Fibroblast of peridontal ligament (primary cell): Measurements from ENCODE around the gene SEMA3G.

Source experiments
- DNase-seq: peaks from one replicate; pipeline ENCODE4 v3.0.0-alpha.2; 2010; ENCODE audit errors: extremely low read depth

Gene SEMA3G

GRCh38 chr3:52420388-52420787 is 24.5 kb downstream of the SEMA3G start:
- no peak for DNase-seq

DNA sequence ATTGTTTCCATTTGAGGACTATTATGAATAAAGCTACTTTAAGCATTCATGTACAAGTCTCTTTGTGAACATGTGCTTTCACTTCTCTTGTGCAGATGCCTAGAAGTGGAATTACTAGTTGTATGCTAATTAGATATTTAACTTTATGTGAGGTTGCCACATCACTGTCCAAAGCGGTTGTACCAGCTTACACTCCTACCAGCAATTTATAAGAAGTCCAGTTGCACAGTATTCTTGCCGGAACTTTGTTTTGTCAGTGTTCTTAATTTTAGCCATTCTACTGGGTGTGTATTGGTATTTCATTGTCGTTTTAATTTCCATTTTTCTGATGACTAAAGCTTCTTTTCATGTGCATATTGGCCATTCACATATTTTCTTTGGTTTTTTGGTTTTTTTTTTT is 29.1 kb downstream of the SEMA3G start:
- DNase-seq, result no peak

DNA sequence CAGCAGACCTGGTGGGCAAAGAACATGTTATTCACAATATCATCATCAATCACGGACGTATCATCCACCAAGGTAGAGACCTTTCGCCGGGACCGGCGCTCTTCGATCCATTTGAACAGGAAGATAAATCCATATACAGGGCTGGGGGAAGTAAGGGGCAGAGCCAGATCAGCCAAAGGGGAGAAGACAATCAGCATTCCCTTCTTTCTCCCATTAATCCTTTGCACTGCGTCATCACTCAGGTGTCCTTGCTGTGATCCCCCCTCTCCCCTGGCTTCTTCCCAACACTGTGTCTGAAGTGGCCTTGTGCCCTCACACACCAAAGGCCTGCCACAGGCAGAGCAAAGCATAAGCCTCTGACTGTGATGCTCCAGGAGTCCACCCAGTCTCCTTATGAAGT is 36.4 kb downstream of the SEMA3G start:
- no peak for DNase-seq

GRCh38 chr3:52407779-52408178 is 37.1 kb downstream of the SEMA3G start:
- no peak for DNase-seq

DNA sequence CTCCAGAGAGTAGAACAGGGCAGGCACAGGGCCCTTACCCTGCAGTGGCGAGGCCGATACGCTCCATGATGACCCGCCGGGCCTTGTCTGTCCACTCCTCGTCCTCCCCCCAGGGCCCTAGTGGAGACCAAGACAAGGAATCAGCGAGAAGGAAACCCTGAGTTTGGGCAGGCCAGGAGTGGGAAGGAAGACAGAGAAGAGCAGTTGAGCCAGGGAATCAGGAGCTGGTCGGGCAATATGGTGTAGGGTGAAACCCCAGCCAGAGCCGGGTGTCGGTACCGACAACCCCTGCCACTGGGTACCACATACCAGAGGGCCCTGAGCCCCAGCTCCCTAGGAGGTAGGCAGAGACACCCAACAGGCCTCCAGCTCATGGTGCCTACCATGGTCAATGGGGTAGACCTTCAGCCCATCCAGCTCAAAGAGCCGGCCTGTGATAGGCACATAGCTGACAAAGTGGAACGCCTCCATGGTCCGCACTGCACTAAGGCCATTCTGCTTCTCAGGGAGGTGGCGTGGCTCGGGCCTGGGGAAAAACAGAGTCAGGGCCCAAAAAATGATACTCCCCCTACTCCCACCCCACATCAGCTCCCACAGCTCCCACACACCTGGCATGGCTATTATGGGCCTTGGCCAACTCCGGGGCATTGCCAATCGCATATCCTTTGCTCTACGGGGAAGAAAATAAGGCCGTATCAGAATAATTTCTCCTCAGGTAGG is 38.0 kb downstream of the SEMA3G start:
- no peak for DNase-seq

DNA sequence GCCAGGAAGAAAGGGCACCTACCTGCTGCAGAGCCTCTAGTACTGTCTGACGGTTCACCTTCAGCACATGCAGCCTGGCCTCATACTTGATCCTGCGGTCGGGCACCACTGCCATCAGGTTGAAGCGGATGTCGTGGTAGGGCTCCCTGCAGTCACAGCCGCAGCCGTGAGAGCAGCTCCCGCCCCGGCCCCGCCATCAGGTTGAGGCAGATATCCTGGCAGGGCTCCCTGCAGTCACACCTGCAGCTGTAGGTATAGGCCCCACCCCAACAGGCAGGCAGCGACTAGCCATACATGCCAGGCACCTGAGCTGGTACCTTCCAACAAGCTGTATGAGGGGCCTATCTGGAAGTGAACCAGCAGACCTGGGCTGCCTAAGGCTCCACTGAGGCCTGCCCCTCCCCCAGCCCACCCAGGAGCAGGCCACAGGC is 38.7 kb downstream of the SEMA3G start:
- no peak for DNase-seq

GRCh38 chr3:52405601-52406110 is 39.2 kb downstream of the SEMA3G start:
- no peak for DNase-seq

GRCh38 chr3:52405066-52405465 is 39.8 kb downstream of the SEMA3G start:
- DNase-seq, result no peak

DNA sequence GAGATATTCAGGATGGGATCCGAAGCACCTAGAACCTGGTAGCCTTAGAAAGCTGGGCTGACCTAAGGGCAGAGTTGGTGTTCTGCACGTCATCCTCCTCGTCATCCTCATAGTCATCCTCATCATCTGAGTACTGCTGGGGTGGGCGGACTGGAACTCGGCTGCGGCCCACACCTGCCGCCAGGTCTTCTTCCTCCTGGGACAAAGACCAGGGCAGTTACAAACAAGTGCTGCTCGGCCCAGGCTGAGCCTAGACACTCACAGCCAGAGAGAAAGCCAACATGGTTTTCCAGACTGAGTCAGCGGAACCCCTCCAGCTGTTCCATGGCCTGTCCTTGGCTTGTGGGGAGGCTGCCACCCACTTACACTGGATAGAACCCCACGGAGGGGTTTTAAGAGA is 40.5 kb downstream of the SEMA3G start:
- DNase-seq, result no peak

GRCh38 chr3:52403955-52404354 is 40.9 kb downstream of the SEMA3G start:
- DNase-seq, result no peak

- DNase-seq, result no peak
Observed at GRCh38 chr3:52403271-52403841, 41.5 kb downstream of the SEMA3G start.

- no peak for DNase-seq
Observed at GRCh38 chr3:52402706-52403270, 42.1 kb downstream of the SEMA3G start.

DNA sequence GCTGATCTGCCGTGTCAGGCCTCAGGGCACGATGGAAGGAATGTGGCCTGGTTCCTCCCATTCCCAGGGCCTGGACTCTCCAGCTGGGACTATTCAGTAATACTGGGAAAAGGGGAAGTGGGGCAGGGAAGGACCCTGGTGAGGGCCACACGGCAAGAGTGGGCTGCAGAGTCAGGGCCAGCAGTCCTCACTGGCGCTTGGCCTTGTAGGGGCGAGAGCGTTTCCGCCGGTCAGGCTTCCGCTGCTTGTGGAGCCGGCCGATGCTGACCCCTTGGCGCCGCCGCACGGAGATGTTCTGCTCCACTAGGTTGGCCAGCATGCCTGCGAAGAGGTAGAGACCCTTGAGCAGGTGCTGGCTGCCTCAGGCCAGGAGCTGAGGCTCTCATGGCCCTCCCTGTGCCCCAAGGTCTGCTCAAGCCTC is 42.8 kb downstream of the SEMA3G start:
- DNase-seq, result no peak

- DNase-seq, result no peak
Observed at GRCh38 chr3:52401551-52401950, 43.4 kb downstream of the SEMA3G start.

DNA sequence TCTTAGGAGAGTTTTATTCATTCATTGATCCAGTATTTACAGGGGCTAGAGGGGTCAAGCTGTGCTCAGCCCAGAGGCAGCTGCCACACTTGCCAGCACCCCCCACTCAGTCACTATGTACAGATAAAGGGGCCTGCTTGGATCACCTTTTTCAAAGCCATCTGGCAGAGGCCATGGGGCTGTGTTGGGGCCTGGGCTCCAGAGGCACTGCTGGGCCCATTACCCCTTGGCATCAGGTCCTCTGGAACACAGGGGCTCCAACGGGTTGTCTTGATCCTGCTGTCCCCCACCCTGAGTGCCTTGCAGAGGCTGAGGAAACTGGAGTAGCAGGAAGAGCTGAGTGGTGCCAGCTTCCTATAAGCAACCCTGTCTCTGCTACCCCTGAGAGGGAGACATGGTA is 43.9 kb downstream of the SEMA3G start:
- no peak for DNase-seq

- no peak for DNase-seq
Observed at GRCh38 chr3:52400275-52400793, 44.6 kb downstream of the SEMA3G start.

DNA sequence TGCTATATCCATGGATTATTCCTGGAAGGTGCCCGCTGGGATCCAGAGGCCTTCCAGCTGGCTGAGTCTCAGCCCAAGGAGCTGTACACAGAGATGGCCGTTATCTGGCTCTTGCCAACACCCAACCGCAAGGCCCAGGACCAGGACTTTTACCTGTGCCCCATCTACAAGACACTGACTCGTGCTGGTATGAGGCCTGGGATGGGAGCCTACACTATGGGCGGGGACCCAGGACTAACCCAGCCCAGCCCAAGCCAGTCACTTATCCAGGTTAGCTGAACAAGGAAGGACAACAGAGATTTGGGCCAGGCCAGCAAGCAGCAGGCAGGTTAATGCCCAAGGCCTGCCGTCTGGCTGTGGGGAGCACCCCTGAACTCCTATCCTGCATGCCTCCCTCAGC is 45.3 kb downstream of the SEMA3G start:
- no peak for DNase-seq

- DNase-seq, result no peak
Observed at GRCh38 chr3:52399131-52399530, 45.8 kb downstream of the SEMA3G start.

GRCh38 chr3:52398670-52399081 is 46.2 kb downstream of the SEMA3G start:
- DNase-seq, result no peak

DNA sequence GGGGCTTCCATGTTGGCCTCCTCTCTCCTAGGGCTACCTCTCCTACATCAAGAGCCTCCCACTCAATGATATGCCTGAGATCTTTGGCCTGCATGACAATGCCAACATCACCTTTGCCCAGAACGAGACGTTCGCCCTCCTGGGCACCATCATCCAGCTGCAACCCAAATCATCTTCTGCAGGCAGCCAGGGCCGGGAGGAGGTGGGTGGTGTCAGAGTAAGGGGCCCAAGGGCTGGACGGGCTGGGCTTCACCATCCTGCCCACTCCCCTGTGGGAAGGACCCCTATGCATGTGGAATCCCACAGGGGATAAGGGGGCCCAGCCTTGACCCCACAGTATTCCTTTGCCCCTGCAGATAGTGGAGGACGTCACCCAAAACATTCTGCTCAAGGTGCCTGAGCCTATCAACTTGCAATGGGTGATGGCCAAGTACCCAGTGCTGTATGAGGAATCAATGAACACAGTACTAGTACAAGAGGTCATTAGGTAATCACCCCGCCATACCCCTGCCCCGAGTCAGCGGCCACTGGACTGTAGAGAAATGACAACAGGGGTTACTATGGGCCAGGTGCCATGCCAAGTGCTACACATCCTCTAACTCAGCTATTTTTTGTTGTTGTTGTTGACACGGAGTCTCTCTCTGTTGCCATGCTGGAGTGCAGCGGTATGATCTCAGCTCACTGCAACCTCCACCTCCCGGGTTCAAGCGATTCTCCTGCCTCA is 47.1 kb downstream of the SEMA3G start:
- no peak for DNase-seq

DNA sequence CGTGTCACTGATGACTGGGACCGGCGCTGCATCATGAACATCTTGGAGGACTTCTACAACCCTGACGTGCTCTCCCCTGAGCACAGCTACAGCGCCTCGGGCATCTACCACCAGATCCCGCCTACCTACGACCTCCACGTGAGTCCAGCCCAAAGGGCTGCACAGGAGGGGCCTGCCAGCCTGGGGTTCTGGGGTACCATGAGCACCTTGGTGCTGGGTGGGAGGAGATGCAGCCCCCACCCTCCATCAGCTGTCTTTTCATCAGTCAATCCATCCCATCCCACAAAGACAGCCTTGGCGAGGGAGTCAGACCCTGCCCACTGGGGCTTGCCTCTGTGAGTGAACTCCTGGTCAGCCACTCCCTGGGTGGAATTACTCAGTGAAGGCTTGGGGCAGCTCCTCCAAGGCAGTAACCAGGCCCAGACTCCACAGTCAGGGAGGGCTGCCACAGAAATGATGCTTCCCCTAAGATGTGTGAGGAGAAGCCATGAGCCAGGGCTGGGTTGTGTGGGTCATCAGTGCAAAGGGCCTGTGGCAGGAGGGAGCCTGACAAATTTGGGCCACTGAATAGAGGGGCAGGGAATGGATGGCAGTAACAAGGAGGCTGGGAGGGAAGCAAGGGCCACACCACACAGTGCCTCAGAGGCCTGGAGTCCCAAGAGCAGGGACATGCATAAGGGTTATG is 47.9 kb downstream of the SEMA3G start:
- DNase-seq, result no peak
